Endodermal cell (in vitro differentiated cells): ENCODE measurements around the gene MYO16. TPM values are rescaled to one million over a fixed set of nuclear protein-coding genes. Genes with fewer than 3 reads are reported as not detected.

Experiments used
- DNase-seq: peaks from one replicate; pipeline ENCODE4 v3.0.0-alpha.2; 2017
- H3K27ac ChIP-seq: 2 replicates; pipeline ENCODE4 v1.5.1; 2013; ENCODE audit warnings: mild to moderate bottlenecking, low read depth, low read length, moderate library complexity
- H3K27me3 ChIP-seq: 2 replicates; pipeline ENCODE4 v1.6.1; 2013; ENCODE audit warnings: mild to moderate bottlenecking, low read length, moderate library complexity; ENCODE audit not compliant: insufficient read depth, control insufficient read depth, poor library complexity, severe bottlenecking
- H3K36me3 ChIP-seq: 2 replicates; pipeline ENCODE4 v1.7.0; 2013; ENCODE audit warnings: mild to moderate bottlenecking, low read length, moderate library complexity; ENCODE audit not compliant: control insufficient read depth, insufficient read depth
- H3K4me1 ChIP-seq: one replicate; pipeline ENCODE4 v1.7.0; 2013; ENCODE audit warnings: low read length; ENCODE audit not compliant: control insufficient read depth, insufficient read depth
- H3K4me3 ChIP-seq: 2 replicates; pipeline ENCODE4 v1.5.1; 2013; ENCODE audit warnings: mild to moderate bottlenecking, low read length, moderate library complexity
- H3K9ac ChIP-seq: 2 replicates; pipeline ENCODE4 v1.6.1; 2013; ENCODE audit warnings: mild to moderate bottlenecking, low read length, moderate library complexity; ENCODE audit not compliant: poor library complexity, severe bottlenecking; ENCODE audit errors: extremely low read depth
- H3K9me3 ChIP-seq: 2 replicates; pipeline ENCODE4 v1.6.1; 2013; ENCODE audit warnings: mild to moderate bottlenecking, low read length, moderate library complexity; ENCODE audit not compliant: control insufficient read depth
- H3K27ac Mint-ChIP-seq: 2 replicates; pipeline ENCODE4 v1.8.0; 2020; ENCODE audit warnings: mixed read lengths
- H3K27me3 Mint-ChIP-seq: 2 replicates; pipeline ENCODE4 v1.8.0; 2021; ENCODE audit warnings: mild to moderate bottlenecking, mixed read lengths; ENCODE audit not compliant: insufficient read depth
- H3K36me3 Mint-ChIP-seq: 2 replicates; pipeline ENCODE4 v1.8.0; 2020; ENCODE audit warnings: low read depth, mixed read lengths
- H3K4me1 Mint-ChIP-seq: 2 replicates; pipeline ENCODE4 v1.8.0; 2020; ENCODE audit warnings: mixed read lengths
- H3K4me3 Mint-ChIP-seq: 2 replicates; pipeline ENCODE4 v1.8.0; 2020; ENCODE audit warnings: mild to moderate bottlenecking, moderate library complexity, mixed read lengths
- H3K9me3 Mint-ChIP-seq: 2 replicates; pipeline ENCODE4 v1.8.0; 2020; ENCODE audit warnings: mild to moderate bottlenecking, mixed read lengths
- CTCF ChIP-seq: fragments of 200-600 bp; sonication (generic); conservative IDR thresholded peaks from 2 replicates; pipeline ENCODE4 v1.5.0; 2021; ENCODE audit warnings: antibody characterized with exemption, mild to moderate bottlenecking
- WGBS, 2 experiments: methylation state at CpG; one replicate each; pipeline versions ENCODE4 v1.1.5 to v1.1.7; 2013; ENCODE audit warnings: missing lambda C conversion rate in 2 of 2, mixed read lengths in 1 of 2; ENCODE audit not compliant: insufficient coverage in 1 of 2, insufficient read length in 1 of 2; 5-methylcytosine and 5-hydroxymethylcytosine counted together
- total RNA-seq, 2 donors: library from RNA; stranded (reverse); fragmentation: NEBNext Ultra II Directional in 1 of 2; extraction: Animal tissue kit (Norgen Biotek cat#: 25700) in 1 of 2; gene quantifications; 2 replicates in 1 of 2; 3 replicates in 1 of 2; pipeline ENCODE4 v1.2.1, GENCODE V29; 2021

Gene MYO16
- total RNA-seq, 2 donors from 2014 or later: 0.70 to 1.2 TPM

GRCh38 chr13:109166804-109167203, 537.4 kb downstream of the MYO16 start:
- H3K4me3 Mint-ChIP-seq: no peak overlapping the region
- TF ChIP-seq CTCF: no peak
- H3K9me3 ChIP-seq: no peaks in the 10 kb centered on the region
- H3K4me3 ChIP-seq: no peak overlapping the region
- no peak overlapping the region for H3K27ac ChIP-seq
- whole genome bisulfite sequencing, 2 experiments: 53 to 73% methylated on average over 2 of the region's 2 CpGs
- H3K27me3 Mint-ChIP-seq: no peaks in the 10 kb centered on the region
- no peaks in the 10 kb centered on the region for H3K36me3 ChIP-seq
- H3K27ac Mint-ChIP-seq: no peak overlapping the region
- H3K4me1 ChIP-seq: no peaks in the 10 kb centered on the region
- H3K4me1 Mint-ChIP-seq: peaks cover 3% of the 10 kb centered on the region
- H3K36me3 Mint-ChIP-seq: no peaks in the 10 kb centered on the region
- no peaks in the 10 kb centered on the region for H3K27me3 ChIP-seq
- DNase-seq: no peak
- H3K9ac ChIP-seq: no peak overlapping the region
- no peaks in the 10 kb centered on the region for H3K9me3 Mint-ChIP-seq

GRCh38 chr13:109172136-109172535, 542.7 kb downstream of the MYO16 start:
- Histone ChIP-seq H3K9ac (no peak overlapping the region), H3K27me3 (no peaks in the 10 kb centered on the region), H3K4me3 (no peak overlapping the region), H3K27ac (no peak overlapping the region), H3K4me1 (no peaks in the 10 kb centered on the region), H3K36me3 (no peaks in the 10 kb centered on the region), H3K9me3 (no peaks in the 10 kb centered on the region)
- H3K36me3 Mint-ChIP-seq: no peaks in the 10 kb centered on the region
- H3K27ac Mint-ChIP-seq: no peak overlapping the region
- WGBS, 2 experiments: 89 to 100% methylated on average over 1 to 2 of the region's 2 CpGs
- TF ChIP-seq CTCF: no peak
- H3K4me3 Mint-ChIP-seq: no peak overlapping the region
- no peaks in the 10 kb centered on the region for H3K9me3 Mint-ChIP-seq
- DNase-seq: no peak
- H3K4me1 Mint-ChIP-seq: no peaks in the 10 kb centered on the region
- peaks cover 2% of the 10 kb centered on the region for H3K27me3 Mint-ChIP-seq

GRCh38 chr13:109175666-109176065, 546.3 kb downstream of the MYO16 start:
- H3K4me1 ChIP-seq: no peaks in the 10 kb centered on the region
- no peaks in the 10 kb centered on the region for H3K27me3 ChIP-seq
- no peaks in the 10 kb centered on the region for H3K36me3 ChIP-seq
- Mint-ChIP-seq H3K36me3 (no peaks in the 10 kb centered on the region), H3K4me1 (no peaks in the 10 kb centered on the region), H3K27ac (no peak overlapping the region), H3K9me3 (no peaks in the 10 kb centered on the region), H3K27me3 (peaks cover 2% of the 10 kb centered on the region), H3K4me3 (no peak overlapping the region)
- no peak for TF ChIP-seq CTCF
- DNase-seq: no peak
- H3K4me3 ChIP-seq: no peak overlapping the region
- H3K9ac ChIP-seq: no peak overlapping the region
- H3K27ac ChIP-seq: no peak overlapping the region
- 94 to 100% methylated on average over 1 to 5 of the region's 5 CpGs for WGBS, 2 experiments
- H3K9me3 ChIP-seq: no peaks in the 10 kb centered on the region
